SK-N-SH treated with all-trans-retinoic acid at 6 μM for 48 hours (cell line): ENCODE results near the gene SRM.

ENCODE experiments used
- ARNTL ChIP-seq: fragments of 450-650 bp; formaldehyde crosslinking; IDR thresholded peaks from 2 replicates; pipeline ENCODE4 v1.5.0; 2020; ENCODE audit warnings: low read depth, mild to moderate bottlenecking, moderate library complexity, borderline replicate concordance
- BACH2 ChIP-seq: fragments of 250-450 bp; sonication (Bioruptor Pico); IDR thresholded peaks from 2 replicates; pipeline ENCODE4 v1.9.0; 2021; ENCODE audit warnings: mild to moderate bottlenecking, borderline replicate concordance
- PPARA ChIP-seq: fragments of 250-450 bp; sonication (Bioruptor Pico); IDR thresholded peaks from 2 replicates; pipeline ENCODE4 v1.5.0; 2020; ENCODE audit warnings: mild to moderate bottlenecking, borderline replicate concordance
- RARB ChIP-seq: fragments of 250-450 bp; sonication (Bioruptor Pico); IDR thresholded peaks from 2 replicates; pipeline ENCODE4 v1.8.0; 2021; ENCODE audit warnings: mild to moderate bottlenecking, moderate library complexity
- ZC3H10 ChIP-seq: fragments of 250-450 bp; sonication (Bioruptor Pico); IDR thresholded peaks from 2 replicates; pipeline ENCODE4 v1.5.1; 2021; ENCODE audit warnings: mild to moderate bottlenecking, moderate library complexity
- ZFP3 ChIP-seq: fragments of 250-450 bp; sonication (Bioruptor Pico); IDR thresholded peaks from 2 replicates; pipeline ENCODE4 v1.5.0; 2020; ENCODE audit warnings: mild to moderate bottlenecking, moderate library complexity
- ZFP30 ChIP-seq: fragments of 450-650 bp; formaldehyde crosslinking; IDR thresholded peaks from 2 replicates; pipeline ENCODE4 v1.5.0; 2022; ENCODE audit warnings: mild to moderate bottlenecking, moderate library complexity
- TF ChIP-seq, protein P1 (sequence below): fragments of 250-450 bp; sonication (Bioruptor Pico); IDR thresholded peaks from 2 replicates; pipeline ENCODE4 v1.5.1; 2020; ENCODE audit warnings: low read depth, mild to moderate bottlenecking, moderate library complexity
- TF ChIP-seq, protein P2 (sequence below): fragments of 250-450 bp; sonication (Bioruptor Pico); IDR thresholded peaks from 2 replicates; pipeline ENCODE4 v1.8.0; 2020; ENCODE audit warnings: mild to moderate bottlenecking, moderate library complexity, borderline replicate concordance
- TF ChIP-seq, protein P3 (sequence below): fragments of 250-450 bp; sonication (Bioruptor Pico); IDR thresholded peaks from 2 replicates; pipeline ENCODE4 v1.5.1; 2021; ENCODE audit warnings: mild to moderate bottlenecking, moderate library complexity
- TF ChIP-seq, protein P4 (sequence below): fragments of 250-450 bp; sonication (Bioruptor Pico); IDR thresholded peaks from 2 replicates; pipeline ENCODE4 v1.8.0; 2021; ENCODE audit warnings: low read depth, mild to moderate bottlenecking, moderate library complexity, borderline replicate concordance

DNA sequence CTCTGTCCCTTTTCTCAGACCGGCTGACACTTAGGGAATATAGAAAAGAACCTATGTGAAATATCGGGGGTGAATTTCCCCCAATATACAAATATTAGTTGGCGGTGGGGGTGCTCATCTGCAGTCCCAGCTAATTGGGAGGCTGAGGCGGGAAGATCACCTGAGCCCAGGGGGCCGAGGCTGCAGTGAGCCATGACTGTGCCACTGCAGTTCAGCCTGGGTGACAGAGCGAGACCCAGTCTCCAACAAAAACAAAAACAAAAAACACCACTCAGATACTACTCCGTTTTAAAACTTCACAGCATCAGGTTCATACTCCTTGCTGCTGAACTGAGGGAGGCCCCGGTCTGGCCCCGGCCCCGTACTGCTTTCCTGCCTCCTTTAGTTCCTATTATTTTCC is 45.8 kb upstream of the SRM start:
- TF ChIP-seq, protein P1, sequence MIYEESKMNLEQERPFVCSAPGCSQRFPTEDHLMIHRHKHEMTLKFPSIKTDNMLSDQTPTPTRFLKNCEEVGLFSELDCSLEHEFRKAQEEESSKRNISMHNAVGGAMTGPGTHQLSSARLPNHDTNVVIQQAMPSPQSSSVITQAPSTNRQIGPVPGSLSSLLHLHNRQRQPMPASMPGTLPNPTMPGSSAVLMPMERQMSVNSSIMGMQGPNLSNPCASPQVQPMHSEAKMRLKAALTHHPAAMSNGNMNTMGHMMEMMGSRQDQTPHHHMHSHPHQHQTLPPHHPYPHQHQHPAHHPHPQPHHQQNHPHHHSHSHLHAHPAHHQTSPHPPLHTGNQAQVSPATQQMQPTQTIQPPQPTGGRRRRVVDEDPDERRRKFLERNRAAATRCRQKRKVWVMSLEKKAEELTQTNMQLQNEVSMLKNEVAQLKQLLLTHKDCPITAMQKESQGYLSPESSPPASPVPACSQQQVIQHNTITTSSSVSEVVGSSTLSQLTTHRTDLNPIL (CRISPR knock-in tag) = no peak
- TF ChIP-seq, protein P2, sequence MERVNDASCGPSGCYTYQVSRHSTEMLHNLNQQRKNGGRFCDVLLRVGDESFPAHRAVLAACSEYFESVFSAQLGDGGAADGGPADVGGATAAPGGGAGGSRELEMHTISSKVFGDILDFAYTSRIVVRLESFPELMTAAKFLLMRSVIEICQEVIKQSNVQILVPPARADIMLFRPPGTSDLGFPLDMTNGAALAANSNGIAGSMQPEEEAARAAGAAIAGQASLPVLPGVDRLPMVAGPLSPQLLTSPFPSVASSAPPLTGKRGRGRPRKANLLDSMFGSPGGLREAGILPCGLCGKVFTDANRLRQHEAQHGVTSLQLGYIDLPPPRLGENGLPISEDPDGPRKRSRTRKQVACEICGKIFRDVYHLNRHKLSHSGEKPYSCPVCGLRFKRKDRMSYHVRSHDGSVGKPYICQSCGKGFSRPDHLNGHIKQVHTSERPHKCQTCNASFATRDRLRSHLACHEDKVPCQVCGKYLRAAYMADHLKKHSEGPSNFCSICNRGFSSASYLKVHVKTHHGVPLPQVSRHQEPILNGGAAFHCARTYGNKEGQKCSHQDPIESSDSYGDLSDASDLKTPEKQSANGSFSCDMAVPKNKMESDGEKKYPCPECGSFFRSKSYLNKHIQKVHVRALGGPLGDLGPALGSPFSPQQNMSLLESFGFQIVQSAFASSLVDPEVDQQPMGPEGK (CRISPR knock-in tag) = no peak
- TF ChIP-seq ARNTL (CRISPR knock-in tag) (no peak), RARB (CRISPR knock-in tag) (no peak), BACH2 (CRISPR knock-in tag) (no peak), PPARA (no peak), ZFP30 (CRISPR knock-in tag) (no peak), ZFP3 (CRISPR knock-in tag) (no peak), ZC3H10 (CRISPR knock-in tag) (no peak)
- TF ChIP-seq, protein P3, sequence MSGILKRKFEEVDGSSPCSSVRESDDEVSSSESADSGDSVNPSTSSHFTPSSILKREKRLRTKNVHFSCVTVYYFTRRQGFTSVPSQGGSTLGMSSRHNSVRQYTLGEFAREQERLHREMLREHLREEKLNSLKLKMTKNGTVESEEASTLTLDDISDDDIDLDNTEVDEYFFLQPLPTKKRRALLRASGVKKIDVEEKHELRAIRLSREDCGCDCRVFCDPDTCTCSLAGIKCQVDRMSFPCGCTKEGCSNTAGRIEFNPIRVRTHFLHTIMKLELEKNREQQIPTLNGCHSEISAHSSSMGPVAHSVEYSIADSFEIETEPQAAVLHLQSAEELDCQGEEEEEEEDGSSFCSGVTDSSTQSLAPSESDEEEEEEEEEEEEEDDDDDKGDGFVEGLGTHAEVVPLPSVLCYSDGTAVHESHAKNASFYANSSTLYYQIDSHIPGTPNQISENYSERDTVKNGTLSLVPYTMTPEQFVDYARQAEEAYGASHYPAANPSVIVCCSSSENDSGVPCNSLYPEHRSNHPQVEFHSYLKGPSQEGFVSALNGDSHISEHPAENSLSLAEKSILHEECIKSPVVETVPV = no peak
- TF ChIP-seq, protein P4, sequence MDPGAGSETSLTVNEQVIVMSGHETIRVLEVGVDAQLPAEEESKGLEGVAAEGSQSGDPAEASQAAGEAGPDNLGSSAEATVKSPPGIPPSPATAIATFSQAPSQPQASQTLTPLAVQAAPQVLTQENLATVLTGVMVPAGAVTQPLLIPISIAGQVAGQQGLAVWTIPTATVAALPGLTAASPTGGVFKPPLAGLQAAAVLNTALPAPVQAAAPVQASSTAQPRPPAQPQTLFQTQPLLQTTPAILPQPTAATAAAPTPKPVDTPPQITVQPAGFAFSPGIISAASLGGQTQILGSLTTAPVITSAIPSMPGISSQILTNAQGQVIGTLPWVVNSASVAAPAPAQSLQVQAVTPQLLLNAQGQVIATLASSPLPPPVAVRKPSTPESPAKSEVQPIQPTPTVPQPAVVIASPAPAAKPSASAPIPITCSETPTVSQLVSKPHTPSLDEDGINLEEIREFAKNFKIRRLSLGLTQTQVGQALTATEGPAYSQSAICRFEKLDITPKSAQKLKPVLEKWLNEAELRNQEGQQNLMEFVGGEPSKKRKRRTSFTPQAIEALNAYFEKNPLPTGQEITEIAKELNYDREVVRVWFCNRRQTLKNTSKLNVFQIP (CRISPR knock-in tag) = no peak
